HG02970 (cell line): Measurements from ENCODE around the gene VANGL1.
"Not testable (repeated sequence)": the region's sequence is repeated elsewhere in the genome, so short reads cannot be mapped to it uniquely, and the experiment has no call there.

Experiments
- ATAC-seq: cut with Tn5 transposase; IDR thresholded peaks from one replicate; pipeline ENCODE4 v1.9.1; 2021; ENCODE audit warnings: mild to moderate bottlenecking, moderate library complexity, moderate number of reproducible peaks; ENCODE audit not compliant: unreplicated experiment, low FRiP score

VANGL1 gene

GRCh38 chr1:115641762-115642167 is at the start of gene VANGL1:
VANGL1 (plus strand) TSS chr1:115641970; CDS start chr1:115651414, 9,444 bp downstream.
- peak; percentile 53 for ATAC-seq

GRCh38 chr1:115592264-115592663 is 49.5 kb upstream of the VANGL1 start:
- ATAC-seq: no peak

GRCh38 chr1:115593365-115594259 is 48.2 kb upstream of the VANGL1 start:
- ATAC-seq: no peak

- ATAC-seq: no peak
Measured at GRCh38 chr1:115594600-115594999, 47.2 kb upstream of the VANGL1 start.

- no peak for ATAC-seq
Measured at GRCh38 chr1:115595279-115596079, 46.3 kb upstream of the VANGL1 start.

- no peak for ATAC-seq
Measured at GRCh38 chr1:115596080-115596780, 45.5 kb upstream of the VANGL1 start.

- no peak for ATAC-seq
Measured at GRCh38 chr1:115604508-115604907, 37.3 kb upstream of the VANGL1 start.

- ATAC-seq: no peak
Measured at GRCh38 chr1:115606305-115606704, 35.5 kb upstream of the VANGL1 start.

- ATAC-seq: no peak
Measured at GRCh38 chr1:115609021-115609420, 32.7 kb upstream of the VANGL1 start.

GRCh38 chr1:115613767-115614166 is 28.0 kb upstream of the VANGL1 start:
- ATAC-seq: no peak

- ATAC-seq: no peak
Measured at GRCh38 chr1:115620453-115620852, 21.3 kb upstream of the VANGL1 start.

GRCh38 chr1:115620950-115621349 is 20.8 kb upstream of the VANGL1 start:
- no peak for ATAC-seq

GRCh38 chr1:115624859-115625258 is 16.9 kb upstream of the VANGL1 start:
- ATAC-seq: no peak

- ATAC-seq: no peak
Measured at GRCh38 chr1:115630342-115630741, 11.4 kb upstream of the VANGL1 start.

GRCh38 chr1:115632251-115633026 is 9.3 kb upstream of the VANGL1 start:
- ATAC-seq: no peak

GRCh38 chr1:115633606-115634005 is 8.2 kb upstream of the VANGL1 start:
- ATAC-seq: not testable (repeated sequence)

- not testable (repeated sequence) for ATAC-seq
Measured at GRCh38 chr1:115637247-115637646, 4.5 kb upstream of the VANGL1 start.

- ATAC-seq: no peak
Measured at GRCh38 chr1:115640384-115640783, 1.4 kb upstream of the VANGL1 start.

- peak; percentile 55 for ATAC-seq
Measured at GRCh38 chr1:115642168-115643072, 650 bp downstream of the VANGL1 start.
